Heart right ventricle (tissue), 16 donors: ENCODE results near the gene CANT1. TPM values are rescaled to one million over a fixed set of nuclear protein-coding genes. Genes with fewer than 3 reads are reported as not detected.

Source experiments
- ATAC-seq, 8 donors: fragments of 200-7000 bp; cut with Tn5 transposase; one replicate each; pipeline ENCODE4 v1.9.1; 2020; ENCODE audit warnings: mild to moderate bottlenecking in 8 of 8, moderate library complexity in 8 of 8, moderate number of reproducible peaks in 1 of 8
- DNase-seq, 2 donors: peaks; one replicate each; pipeline ENCODE4 v3.0.0-alpha.2; 2020
- H3K27ac ChIP-seq, 10 donors: fragments of 200-600 bp; sonication (generic) in 2 of 10; one replicate each; pipeline versions ENCODE4 v1.5.0 to v1.8.0; 2020 to 2022; ENCODE audit warnings: mild to moderate bottlenecking in 3 of 10
- H3K27me3 ChIP-seq, 7 donors: fragments of 200-600 bp; one replicate each; pipeline ENCODE4 v1.8.0; 2021 to 2022; ENCODE audit warnings: mild to moderate bottlenecking in 2 of 7
- H3K36me3 ChIP-seq, 9 donors: fragments of 200-600 bp; sonication (generic) in 1 of 9; one replicate each; pipeline versions ENCODE4 v1.5.0 to v1.8.0; 2020 to 2022; ENCODE audit warnings: mild to moderate bottlenecking in 2 of 9
- H3K4me1 ChIP-seq, 9 donors: fragments of 200-600 bp; sonication (generic) in 1 of 9; one replicate each; pipeline versions ENCODE4 v1.5.0 to v1.8.0; 2020 to 2022; ENCODE audit warnings: mild to moderate bottlenecking in 4 of 9
- H3K4me3 ChIP-seq, 10 donors: fragments of 200-600 bp; sonication (generic) in 2 of 10; one replicate each; pipeline versions ENCODE4 v1.5.0 to v1.8.0; 2020 to 2022; ENCODE audit warnings: mild to moderate bottlenecking in 7 of 10, moderate library complexity in 2 of 10
- H3K9me3 ChIP-seq, 11 donors: fragments of 200-600 bp in 10 of 11; sonication (generic) in 2 of 11; one replicate each; pipeline versions ENCODE4 v1.5.0 to v1.8.0; 2013 to 2022; ENCODE audit warnings: mild to moderate bottlenecking in 2 of 11, control low read depth in 1 of 11, moderate library complexity in 1 of 11
- WGBS, 2 donors: extraction: QIAGEN DNeasy Blood & Tissue Kit; methylation state at CpG; one replicate each; pipeline ENCODE4 v1.1.7; 2013; ENCODE audit warnings: inconsistent platforms in 1 of 2; 5-methylcytosine and 5-hydroxymethylcytosine counted together
- intact Hi-C, 10 donors: fragments of 100-400 bp; cut with DNase I; formaldehyde crosslinking; loops; one replicate each; pipeline versions ENCODE4 v1.11.1 to v1.14.2; 2022
- polyA plus RNA-seq, 2 donors: library from polyadenylated mRNA; stranded (reverse); fragments of 200-250 nt; gene quantifications; one replicate each; pipeline ENCODE4 v1.2.3, GENCODE V29; 2013
- total RNA-seq, 10 donors: library from RNA; stranded (reverse); fragmentation: NEBNext Ultra II Directional in 3 of 10; extraction: Animal tissue kit (Norgen Biotek cat#: 25700) in 3 of 10; gene quantifications; one replicate each; pipeline versions ENCODE4 v1.2.1 to v1.2.4, GENCODE V29; 2021 to 2023
- TF ChIP-seq, protein P1 (sequence below), 9 donors: fragments of 200-600 bp; sonication (generic) in 2 of 9; IDR thresholded peaks; one replicate each; pipeline versions ENCODE4 v1.5.0 to v1.8.0; 2021 to 2022; ENCODE audit warnings: antibody characterized with exemption in 9 of 9, mild to moderate bottlenecking in 5 of 9, moderate library complexity in 1 of 9
- donor health status: Arrhythmogenic right ventricular cardiomyopathy.
- donor health status: ischemic (EF 13 %, LVEDD 7.1; RV severe dilation, severe dysfunction).
- donor health status: healthy with polysubstance abuse.
- donor health status: DM: no; HTN: yes; CAD: no.
- donor health status: DM: no; HTN: no; CAD: no.
- donor health status: ischemic (EF 25% LVEDD 6.9; RV normal size, moderate dysfunction).
- donor health status: ischemic (EF 25% LVEDD 5.7; RV mildly dilated, moderate dysfunction).
- donor health status: healthy.
- donor health status: DM: yes; HTN: yes; CAD: no.
- donor health status: Ischemic cardiomyopathy.
- donor health status: ischemic (EF 35%, LVEDD 5.7; RV mildly dilated, moderate dysfunction).
- donor health status: nonischemic (EF 11% LVEDD 7.7; RV severe dilation, severe dysfunction).
- donor health status: DM: yes; HTN: yes; CAD: no.
- donor health status: PGD.
- donor health status: ischemic (EF 29% LVEDD 5.4; RV normal size, mild dysfunction).
- donor health status: nonischemic (EF 23%, LVEDD 6.1; RV moderate dilation, normal function).

CANT1 gene
- total and polyA plus RNA-seq, 12 donors, result 4.1 to 33.4 (median 23.8) TPM

DNA sequence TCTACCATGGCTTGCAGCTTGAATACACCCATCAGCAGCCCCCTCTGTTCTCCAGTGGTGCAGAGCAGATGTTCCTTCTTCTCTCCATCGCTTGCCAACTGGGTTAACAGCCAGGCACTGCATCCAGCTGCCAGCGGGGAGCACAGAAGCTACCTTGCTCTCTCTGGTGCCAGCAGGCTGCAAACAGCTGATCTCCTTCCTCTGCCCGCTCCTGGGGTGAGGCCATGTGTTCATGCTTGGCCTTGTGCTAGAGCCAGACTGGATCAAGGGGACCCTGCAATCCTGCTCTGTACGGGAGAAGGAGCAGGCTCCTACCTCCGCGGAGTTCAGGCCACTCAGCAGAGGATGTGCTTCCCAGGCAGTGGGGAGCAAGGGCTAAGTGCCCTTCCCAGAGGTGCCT, 41.0 kb upstream of the CANT1 start:
- intact Hi-C loops, result no loop called here
- Histone ChIP-seq H3K36me3 (peaks cover 0 to 24% (median 5%) of the 10 kb centered on the region in 9 donors), H3K4me3 (no peak overlapping the region), H3K27me3 (no peaks in the 10 kb centered on the region), H3K9me3 (peaks cover 0 to 17% (median 3%) of the 10 kb centered on the region in 11 donors), H3K27ac (no peak overlapping the region), H3K4me1 (peaks cover 15 to 52% (median 23%) of the 10 kb centered on the region in 9 donors)
- 93 to 94% methylated on average over 6 of the region's 6 CpGs for WGBS, 2 donors
- TF ChIP-seq, protein P1, sequence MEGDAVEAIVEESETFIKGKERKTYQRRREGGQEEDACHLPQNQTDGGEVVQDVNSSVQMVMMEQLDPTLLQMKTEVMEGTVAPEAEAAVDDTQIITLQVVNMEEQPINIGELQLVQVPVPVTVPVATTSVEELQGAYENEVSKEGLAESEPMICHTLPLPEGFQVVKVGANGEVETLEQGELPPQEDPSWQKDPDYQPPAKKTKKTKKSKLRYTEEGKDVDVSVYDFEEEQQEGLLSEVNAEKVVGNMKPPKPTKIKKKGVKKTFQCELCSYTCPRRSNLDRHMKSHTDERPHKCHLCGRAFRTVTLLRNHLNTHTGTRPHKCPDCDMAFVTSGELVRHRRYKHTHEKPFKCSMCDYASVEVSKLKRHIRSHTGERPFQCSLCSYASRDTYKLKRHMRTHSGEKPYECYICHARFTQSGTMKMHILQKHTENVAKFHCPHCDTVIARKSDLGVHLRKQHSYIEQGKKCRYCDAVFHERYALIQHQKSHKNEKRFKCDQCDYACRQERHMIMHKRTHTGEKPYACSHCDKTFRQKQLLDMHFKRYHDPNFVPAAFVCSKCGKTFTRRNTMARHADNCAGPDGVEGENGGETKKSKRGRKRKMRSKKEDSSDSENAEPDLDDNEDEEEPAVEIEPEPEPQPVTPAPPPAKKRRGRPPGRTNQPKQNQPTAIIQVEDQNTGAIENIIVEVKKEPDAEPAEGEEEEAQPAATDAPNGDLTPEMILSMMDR (IDR thresholded peaks at IDR 0.05), result no peak
- DNase-seq, result no peak
- ATAC-seq, result no peak

- Histone ChIP-seq H3K9me3 (peaks cover 0 to 16% (median 3%) of the 10 kb centered on the region in 11 donors), H3K36me3 (peaks cover 0 to 24% (median 5%) of the 10 kb centered on the region in 9 donors), H3K27me3 (no peaks in the 10 kb centered on the region), H3K27ac (no peak overlapping the region), H3K4me1 (peaks cover 15 to 54% (median 25%) of the 10 kb centered on the region in 9 donors), H3K4me3 (no peak overlapping the region)
- TF ChIP-seq, protein P1 (IDR thresholded peaks at IDR 0.05), result no peak
- no peak for ATAC-seq
- 96 to 97% methylated on average over 11 of the region's 11 CpGs for WGBS, 2 donors
- intact Hi-C loops, result loop anchor here in 7 of 10 donors (5.0 to 10.0 kb wide), 4 partner anchors 32 to 345 kb away; no protein-coding TSS in a partner anchor
- no peak for DNase-seq
These were observed 40.3 kb upstream of the CANT1 start for GRCh38 chr17:79049821-79050220.

DNA sequence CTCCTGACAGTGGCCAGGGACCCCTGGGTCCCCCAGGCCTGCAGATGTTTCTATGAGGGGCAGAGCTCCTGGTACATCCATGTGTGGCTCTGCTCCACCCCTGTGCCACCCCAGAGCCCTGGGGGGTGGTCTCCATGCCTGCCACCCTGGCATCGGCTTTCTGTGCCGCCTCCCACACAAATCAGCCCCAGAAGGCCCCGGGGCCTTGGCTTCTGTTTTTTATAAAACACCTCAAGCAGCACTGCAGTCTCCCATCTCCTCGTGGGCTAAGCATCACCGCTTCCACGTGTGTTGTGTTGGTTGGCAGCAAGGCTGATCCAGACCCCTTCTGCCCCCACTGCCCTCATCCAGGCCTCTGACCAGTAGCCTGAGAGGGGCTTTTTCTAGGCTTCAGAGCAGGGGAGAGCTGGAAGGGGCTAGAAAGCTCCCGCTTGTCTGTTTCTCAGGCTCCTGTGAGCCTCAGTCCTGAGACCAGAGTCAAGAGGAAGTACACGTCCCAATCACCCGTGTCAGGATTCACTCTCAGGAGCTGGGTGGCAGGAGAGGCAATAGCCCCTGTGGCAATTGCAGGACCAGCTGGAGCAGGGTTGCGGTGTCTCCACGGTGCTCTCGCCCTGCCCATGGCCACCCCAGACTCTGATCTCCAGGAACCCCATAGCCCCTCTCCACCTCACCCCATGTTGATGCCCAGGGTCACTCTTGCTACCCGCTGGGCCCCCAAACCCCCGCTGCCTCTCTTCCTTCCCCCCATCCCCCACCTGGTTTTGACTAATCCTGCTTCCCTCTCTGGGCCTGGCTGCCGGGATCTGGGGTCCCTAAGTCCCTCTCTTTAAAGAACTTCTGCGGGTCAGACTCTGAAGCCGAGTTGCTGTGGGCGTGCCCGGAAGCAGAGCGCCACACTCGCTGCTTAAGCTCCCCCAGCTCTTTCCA, 39.5 kb upstream of the CANT1 start:
- intact Hi-C loops, result loop anchor here in 7 of 10 donors (5.0 to 10.0 kb wide), 4 partner anchors 33 to 346 kb away; no protein-coding TSS in a partner anchor
- no peaks in the 10 kb centered on the region for H3K27me3 ChIP-seq
- TF ChIP-seq, protein P1 (IDR thresholded peaks at IDR 0.05), result no peak

More for the DNA sequence above, 39.5 kb upstream of the CANT1 start:
- H3K4me1 ChIP-seq, result peaks cover 15 to 47% (median 25%) of the 10 kb centered on the region in 9 donors
- H3K9me3 ChIP-seq, result peaks cover 0 to 9% (median 0%) of the 10 kb centered on the region in 11 donors
- ATAC-seq (no peak), DNase-seq (no peak)
- H3K27ac ChIP-seq, result peak overlapping the region in 6 of 10 donors; percentile 8 to 84 (median 51)
- H3K36me3 ChIP-seq, result peaks cover 0 to 30% (median 5%) of the 10 kb centered on the region in 9 donors
- H3K4me3 ChIP-seq, result no peak overlapping the region
- WGBS, 2 donors, result 89 to 91% methylated on average over 21 of the region's 21 CpGs
